ENCODE measurements around the gene CA11. TPM values are rescaled to one million over a fixed set of nuclear protein-coding genes. Genes with fewer than 3 reads are reported as not detected.

CA11 gene
- total RNA-seq, 1 experiment from 2014 or later, result 12.6 TPM

DNA sequence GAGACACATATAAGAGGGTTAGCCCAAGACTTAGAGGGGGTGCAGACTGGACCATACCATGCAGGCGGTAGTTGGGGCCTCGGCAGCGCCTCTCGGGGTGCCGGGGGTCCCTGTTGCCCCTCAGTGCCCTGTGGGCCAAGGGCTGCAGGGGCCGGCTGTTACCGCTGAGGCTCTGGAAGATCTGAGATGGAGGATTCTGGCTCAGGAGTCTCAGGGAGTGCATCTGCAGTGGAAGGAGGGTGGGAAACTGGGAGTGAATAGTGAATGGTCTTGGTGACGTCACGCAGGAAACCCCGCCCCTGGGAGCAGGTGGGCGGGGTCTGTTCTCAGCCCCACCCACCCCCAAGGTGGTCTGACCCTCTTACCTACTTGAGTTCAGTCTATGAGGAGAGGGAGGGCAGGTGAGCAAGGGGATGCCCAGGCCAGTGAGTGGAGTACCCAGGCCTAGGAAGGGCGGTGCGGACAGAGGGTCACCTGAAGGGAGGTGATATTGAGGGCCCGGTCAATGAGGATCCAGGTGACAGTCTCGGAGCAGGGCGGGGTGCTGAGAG, 7.1 kb downstream of the CA11 start:
- intact Hi-C loops (cut with micrococcal nuclease; ENCODE audit: unreplicated experiment), result no loop called here
- no peaks in the 10 kb centered on the region for H3K27me3 ChIP-seq (ENCODE audit: control insufficient read depth, insufficient read depth, low read length)
- no peak for DNase-seq (ENCODE audit: low read depth, low spot score)
- peaks cover 15% of the 10 kb centered on the region for H3K4me1 ChIP-seq (ENCODE audit: control insufficient read depth, insufficient read depth, low read length)
- no peaks in the 10 kb centered on the region; the same call in 1 of the 2 replicates for H3K36me3 ChIP-seq (ENCODE audit: control insufficient read depth, insufficient read depth, low read length)
- ChIA-PET CTCF (no interaction called here), POLR2A (interaction anchor here (0.7 to 1.1 kb wide), 2 partner anchors 10 to 355 kb away, joined by 3 read pairs; partner anchors contain the start of gene RUVBL2)
- in situ Hi-C loops (cut with HindIII; ENCODE audit: low pct_unique_long_range_greater_than_20kb, low sequenced_read_pairs), result no loop called here
- no TSS peak for BruUV-seq (replicated peaks)
- no peak overlapping the region for H3K4me3 ChIP-seq (ENCODE audit: low read depth in 2 of 2, low read length in 2 of 2)
- no peak for ATAC-seq
- TF ChIP-seq SIN3A (IDR thresholded peaks at IDR 0.05; ENCODE audit: borderline replicate concordance, insufficient read depth, low read depth, low read length) (no peak), TCF7L2 (IDR thresholded peaks at IDR 0.05; ENCODE audit: low read depth, low read length) (no peak), POLR2AphosphoS5 (IDR thresholded peaks at IDR 0.05; ENCODE audit: low read depth, low read length) (no peak)
- TF ChIP-seq, protein P1, sequence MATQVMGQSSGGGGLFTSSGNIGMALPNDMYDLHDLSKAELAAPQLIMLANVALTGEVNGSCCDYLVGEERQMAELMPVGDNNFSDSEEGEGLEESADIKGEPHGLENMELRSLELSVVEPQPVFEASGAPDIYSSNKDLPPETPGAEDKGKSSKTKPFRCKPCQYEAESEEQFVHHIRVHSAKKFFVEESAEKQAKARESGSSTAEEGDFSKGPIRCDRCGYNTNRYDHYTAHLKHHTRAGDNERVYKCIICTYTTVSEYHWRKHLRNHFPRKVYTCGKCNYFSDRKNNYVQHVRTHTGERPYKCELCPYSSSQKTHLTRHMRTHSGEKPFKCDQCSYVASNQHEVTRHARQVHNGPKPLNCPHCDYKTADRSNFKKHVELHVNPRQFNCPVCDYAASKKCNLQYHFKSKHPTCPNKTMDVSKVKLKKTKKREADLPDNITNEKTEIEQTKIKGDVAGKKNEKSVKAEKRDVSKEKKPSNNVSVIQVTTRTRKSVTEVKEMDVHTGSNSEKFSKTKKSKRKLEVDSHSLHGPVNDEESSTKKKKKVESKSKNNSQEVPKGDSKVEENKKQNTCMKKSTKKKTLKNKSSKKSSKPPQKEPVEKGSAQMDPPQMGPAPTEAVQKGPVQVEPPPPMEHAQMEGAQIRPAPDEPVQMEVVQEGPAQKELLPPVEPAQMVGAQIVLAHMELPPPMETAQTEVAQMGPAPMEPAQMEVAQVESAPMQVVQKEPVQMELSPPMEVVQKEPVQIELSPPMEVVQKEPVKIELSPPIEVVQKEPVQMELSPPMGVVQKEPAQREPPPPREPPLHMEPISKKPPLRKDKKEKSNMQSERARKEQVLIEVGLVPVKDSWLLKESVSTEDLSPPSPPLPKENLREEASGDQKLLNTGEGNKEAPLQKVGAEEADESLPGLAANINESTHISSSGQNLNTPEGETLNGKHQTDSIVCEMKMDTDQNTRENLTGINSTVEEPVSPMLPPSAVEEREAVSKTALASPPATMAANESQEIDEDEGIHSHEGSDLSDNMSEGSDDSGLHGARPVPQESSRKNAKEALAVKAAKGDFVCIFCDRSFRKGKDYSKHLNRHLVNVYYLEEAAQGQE (IDR thresholded peaks at IDR 0.05; ENCODE audit: insufficient read depth in 1 of 2, low read depth in 2 of 2, low read length in 1 of 2), result no peak
- TF ChIP-seq, protein P2, sequence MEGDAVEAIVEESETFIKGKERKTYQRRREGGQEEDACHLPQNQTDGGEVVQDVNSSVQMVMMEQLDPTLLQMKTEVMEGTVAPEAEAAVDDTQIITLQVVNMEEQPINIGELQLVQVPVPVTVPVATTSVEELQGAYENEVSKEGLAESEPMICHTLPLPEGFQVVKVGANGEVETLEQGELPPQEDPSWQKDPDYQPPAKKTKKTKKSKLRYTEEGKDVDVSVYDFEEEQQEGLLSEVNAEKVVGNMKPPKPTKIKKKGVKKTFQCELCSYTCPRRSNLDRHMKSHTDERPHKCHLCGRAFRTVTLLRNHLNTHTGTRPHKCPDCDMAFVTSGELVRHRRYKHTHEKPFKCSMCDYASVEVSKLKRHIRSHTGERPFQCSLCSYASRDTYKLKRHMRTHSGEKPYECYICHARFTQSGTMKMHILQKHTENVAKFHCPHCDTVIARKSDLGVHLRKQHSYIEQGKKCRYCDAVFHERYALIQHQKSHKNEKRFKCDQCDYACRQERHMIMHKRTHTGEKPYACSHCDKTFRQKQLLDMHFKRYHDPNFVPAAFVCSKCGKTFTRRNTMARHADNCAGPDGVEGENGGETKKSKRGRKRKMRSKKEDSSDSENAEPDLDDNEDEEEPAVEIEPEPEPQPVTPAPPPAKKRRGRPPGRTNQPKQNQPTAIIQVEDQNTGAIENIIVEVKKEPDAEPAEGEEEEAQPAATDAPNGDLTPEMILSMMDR (IDR thresholded peaks at IDR 0.05), result no peak
- peak overlapping the region; percentile 90 for H3K27ac ChIP-seq (ENCODE audit: low read length)
- H3K9me3 ChIP-seq (ENCODE audit: control insufficient read depth, insufficient read depth, low read depth, low read length), result no peaks in the 10 kb centered on the region

DNA sequence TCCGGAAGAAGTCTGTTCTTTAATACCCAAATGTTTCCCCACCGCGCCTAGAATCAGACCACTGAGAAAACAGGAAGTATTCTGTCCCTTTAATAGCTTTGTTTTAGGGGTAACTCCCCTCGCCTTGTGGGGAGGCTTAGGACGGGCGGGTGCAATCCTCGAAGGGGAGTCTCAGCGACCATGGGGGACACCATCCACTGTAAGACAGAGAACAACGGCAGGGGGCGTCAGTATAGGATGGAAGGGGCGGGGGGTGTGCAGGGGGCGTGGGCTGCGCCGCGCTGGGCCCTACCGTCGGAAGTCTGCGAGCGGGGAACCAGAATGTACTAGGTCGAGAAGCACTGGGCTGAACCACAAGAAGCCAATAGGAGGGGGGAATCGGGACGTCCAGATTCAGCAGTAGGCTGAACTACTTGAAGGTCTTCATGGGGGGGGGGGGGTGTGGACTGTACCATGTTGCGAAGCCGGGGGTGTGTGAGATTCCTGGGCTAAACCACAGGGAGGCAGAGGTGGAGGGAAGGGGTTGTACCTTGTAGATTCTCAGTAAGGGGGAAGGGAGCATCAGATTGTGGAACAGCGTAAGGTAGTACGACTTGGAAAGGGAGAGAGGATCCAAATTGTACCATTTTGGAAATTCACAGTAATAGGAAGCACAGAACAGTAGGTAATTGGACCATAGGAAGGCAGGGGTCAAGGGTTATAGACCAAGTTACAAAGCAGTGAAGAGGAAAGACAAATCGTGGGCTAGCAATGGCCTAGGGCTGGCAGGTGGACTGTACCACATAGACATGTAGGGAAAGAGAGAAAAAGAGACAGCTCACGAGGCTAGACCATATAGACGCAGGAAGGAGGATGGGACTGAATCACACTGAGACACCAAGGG, 7.8 kb downstream of the CA11 start:
- POLR2A ChIA-PET, result no interaction called here
- Histone ChIP-seq H3K4me3 (ENCODE audit: low read depth in 2 of 2, low read length in 2 of 2) (peak overlapping the region; percentile 62 to 68), H3K9me3 (ENCODE audit: control insufficient read depth, insufficient read depth, low read depth, low read length) (no peaks in the 10 kb centered on the region), H3K27me3 (ENCODE audit: control insufficient read depth, insufficient read depth, low read length) (no peaks in the 10 kb centered on the region), H3K36me3 (ENCODE audit: control insufficient read depth, insufficient read depth, low read length) (no peaks in the 10 kb centered on the region; the same call in 1 of the 2 replicates), H3K4me1 (ENCODE audit: control insufficient read depth, insufficient read depth, low read length) (peaks cover 22% of the 10 kb centered on the region), H3K27ac (ENCODE audit: low read length) (peak overlapping the region; percentile 90)
- in situ Hi-C loops (cut with HindIII; ENCODE audit: low pct_unique_long_range_greater_than_20kb, low sequenced_read_pairs), result no loop called here
- ATAC-seq (peak; percentile 37), DNase-seq (ENCODE audit: low read depth, low spot score) (peak; percentile 48)
- CTCF ChIA-PET, result no interaction called here
- BruUV-seq (replicated peaks), result no TSS peak
- TF ChIP-seq SIN3A (IDR thresholded peaks at IDR 0.05; ENCODE audit: borderline replicate concordance, insufficient read depth, low read depth, low read length) (no peak), TCF7L2 (IDR thresholded peaks at IDR 0.05; ENCODE audit: low read depth, low read length) (peak; percentile 21; the same call in 1 of the 2 replicates), POLR2AphosphoS5 (IDR thresholded peaks at IDR 0.05; ENCODE audit: low read depth, low read length) (no peak)
- TF ChIP-seq, protein P2 (IDR thresholded peaks at IDR 0.05), result no peak
- intact Hi-C loops (cut with micrococcal nuclease; ENCODE audit: unreplicated experiment), result no loop called here
